T47D (cell line): ENCODE data around the gene KRT80.

Source experiments
- DNase-seq, 2 experiments: peaks; one replicate each; pipeline versions ENCODE4 v3.0.0 to v3.0.0-alpha.2; 2011 to 2012; ENCODE audit warnings: low read depth in 1 of 2, low spot score in 1 of 2
- JUND ChIP-seq: IDR thresholded peaks from 2 replicates; pipeline ENCODE4 v1.6.1; 2012; ENCODE audit warnings: low read depth
- in situ Hi-C: cut with HindIII; loops from 2 replicates; pipeline ENCODE4 v1.10.0; 2016; ENCODE audit warnings: low sequenced_read_pairs, low pct_unique_long_range_greater_than_20kb

The KRT80 gene

GRCh38 chr12:52212701-52213563 is 21.1 kb upstream of the KRT80 start:
- in situ Hi-C loops, result no loop called here
- DNase-seq, result no peak
- no peak for TF ChIP-seq JUND

DNA sequence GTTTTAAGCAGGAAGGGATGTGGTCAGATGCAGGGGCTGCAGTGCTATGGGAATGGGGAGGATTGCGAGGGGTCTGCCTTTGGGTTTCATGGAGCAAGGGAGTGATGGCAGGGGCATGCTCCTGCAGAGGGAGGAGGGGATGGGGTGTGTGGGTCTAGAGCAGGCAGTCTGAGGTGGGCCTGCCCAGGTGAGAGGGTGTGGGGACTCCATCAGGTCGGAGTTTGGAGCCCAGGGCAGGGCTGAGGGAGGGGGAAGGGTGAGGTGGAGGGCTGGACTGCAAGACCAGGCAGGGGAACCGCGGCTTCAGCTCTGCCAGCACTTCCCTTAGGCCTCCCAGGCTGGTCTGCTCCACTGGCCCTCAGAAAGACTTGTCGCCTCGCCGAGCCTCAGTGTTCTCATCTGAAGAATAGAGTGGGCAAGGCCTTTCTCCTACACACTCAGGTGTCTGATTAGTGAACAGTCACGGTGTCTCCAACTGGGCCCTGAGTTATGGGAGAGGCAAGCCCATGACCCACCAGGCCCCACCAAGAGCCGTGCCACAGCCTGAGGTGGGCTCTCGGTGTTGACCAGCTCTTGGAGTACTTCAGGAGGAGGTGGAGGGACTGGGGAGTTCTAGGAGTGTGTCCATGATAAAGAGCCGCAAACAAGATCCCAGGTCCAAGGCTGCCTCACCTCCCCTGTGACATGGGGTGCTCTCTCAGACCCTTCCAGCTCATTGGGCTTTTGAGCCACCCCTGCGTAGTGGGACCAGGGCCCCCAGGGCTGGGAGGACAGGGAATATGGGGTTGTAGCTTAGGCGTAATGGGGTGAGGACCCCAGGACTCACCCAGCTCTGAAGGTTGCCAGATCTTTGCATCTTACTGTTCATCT is 20.1 kb upstream of the KRT80 start:
- DNase-seq, result no peak
- in situ Hi-C loops, result no loop called here
- no peak for TF ChIP-seq JUND

DNA sequence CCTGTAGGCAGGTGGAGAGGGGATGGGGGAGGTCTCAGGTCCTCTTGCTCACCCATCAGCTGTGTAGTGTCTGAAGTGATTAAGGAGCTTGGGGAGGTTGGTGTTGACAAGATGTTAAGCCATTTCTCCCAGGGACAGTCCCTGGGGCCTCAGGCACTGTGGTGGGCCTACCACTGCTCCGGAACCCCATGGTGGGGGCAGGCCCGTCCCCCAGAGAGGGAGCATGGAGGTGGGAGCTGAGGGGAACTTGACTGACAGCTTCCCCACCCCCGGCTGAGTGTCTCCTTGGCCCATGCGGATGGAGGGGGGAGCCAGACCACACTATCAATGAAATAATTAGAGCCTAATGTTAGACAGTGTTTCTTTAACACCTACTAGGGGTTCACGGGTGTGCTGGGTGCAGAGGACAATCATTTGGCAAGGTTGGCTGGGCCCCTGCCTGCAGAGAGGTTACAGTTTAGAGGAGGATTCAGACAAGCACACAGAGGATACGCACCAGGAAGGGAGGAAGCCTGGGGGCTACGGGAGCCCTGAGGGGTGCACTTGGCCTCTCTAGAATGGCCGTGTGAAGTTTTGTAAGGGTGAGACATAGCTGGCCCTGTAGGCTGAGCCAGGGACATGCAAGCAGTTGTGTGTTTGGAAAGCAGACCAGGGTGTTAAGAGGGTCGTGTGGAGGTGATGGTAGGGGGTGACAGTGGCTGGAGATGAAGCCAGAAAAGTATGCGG is 19.3 kb upstream of the KRT80 start:
- TF ChIP-seq JUND, result no peak
- in situ Hi-C loops, result no loop called here
- no peak for DNase-seq

DNA sequence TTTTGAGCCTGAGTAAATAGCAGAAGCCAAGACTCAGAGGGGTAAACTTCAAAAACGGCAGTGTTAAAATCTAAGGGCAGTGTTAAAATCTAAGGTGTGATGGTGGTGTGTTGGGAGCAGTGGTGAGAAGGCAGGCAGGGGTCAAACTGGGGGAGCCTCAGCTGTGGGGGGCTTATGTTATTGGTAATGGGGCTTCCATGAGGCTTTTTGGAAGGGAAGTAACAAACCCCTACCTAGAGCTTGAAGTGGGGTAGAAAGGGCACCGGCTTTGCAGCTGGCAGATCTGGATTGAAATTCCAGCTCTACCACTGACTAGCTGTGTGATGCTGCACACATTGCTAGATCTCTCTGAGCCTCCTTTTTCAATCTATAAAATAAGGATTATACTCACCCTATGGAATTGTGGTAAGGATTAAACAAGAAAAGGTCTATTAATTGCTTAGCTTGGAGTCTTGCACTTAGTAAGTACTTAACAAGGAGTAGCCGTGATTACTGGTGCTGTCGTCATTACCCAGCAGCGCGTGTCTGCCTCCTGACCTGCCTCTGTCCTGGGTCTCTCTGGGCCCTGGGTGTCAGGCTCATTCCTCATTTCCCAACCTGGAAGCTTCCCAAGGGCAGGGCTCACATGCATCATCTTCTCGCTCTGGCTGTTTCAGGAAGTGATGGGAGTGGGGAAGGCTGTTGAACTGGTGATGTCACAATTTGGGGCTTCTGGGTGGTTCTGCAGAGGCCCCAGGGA is 18.5 kb upstream of the KRT80 start:
- no peak for DNase-seq
- in situ Hi-C loops, result no loop called here
- TF ChIP-seq JUND, result no peak

GRCh38 chr12:52209321-52209720 is 17.5 kb upstream of the KRT80 start:
- in situ Hi-C loops, result no loop called here
- DNase-seq, result no peak
- no peak for TF ChIP-seq JUND

DNA sequence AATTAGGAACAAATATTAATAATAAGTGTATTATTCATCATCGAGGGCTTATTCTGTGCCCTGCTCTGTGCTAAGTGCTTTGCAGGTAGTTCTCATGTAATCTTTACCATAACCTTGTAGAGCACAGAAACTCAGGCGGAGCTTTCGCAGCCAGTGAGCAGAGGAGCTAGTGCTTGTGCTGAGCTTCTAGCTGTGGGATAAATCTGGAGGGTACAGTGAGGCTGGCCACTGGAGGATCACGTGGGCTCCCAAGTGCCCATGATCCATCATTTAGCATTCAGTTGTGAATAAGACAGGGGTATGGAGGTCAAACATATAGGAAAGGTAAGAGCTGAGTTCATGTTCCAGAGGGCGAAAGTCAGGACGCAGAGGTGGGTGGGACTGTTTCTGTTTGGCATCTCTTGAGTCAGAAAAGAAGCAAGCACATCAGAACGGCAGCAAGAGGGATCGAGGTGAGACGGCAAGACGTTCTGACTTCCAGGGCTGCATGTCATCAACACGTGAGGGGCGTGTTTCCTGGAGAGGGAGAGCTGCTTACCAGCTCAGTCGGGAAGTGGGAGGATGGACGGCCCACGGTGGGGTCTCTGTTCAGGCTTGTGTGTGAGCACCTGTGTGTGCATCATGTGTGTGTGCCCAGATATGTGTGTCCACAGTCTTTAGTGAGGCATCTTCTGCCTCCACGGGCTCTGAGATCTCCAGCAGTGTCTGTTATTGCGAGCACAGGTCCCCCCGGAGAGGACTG is 16.8 kb upstream of the KRT80 start:
- DNase-seq, result no peak
- in situ Hi-C loops, result no loop called here
- no peak for TF ChIP-seq JUND

- in situ Hi-C loops, result no loop called here
- TF ChIP-seq JUND, result no peak
- no peak for DNase-seq
Measured at GRCh38 chr12:52207895-52208294, 16.1 kb upstream of the KRT80 start.

GRCh38 chr12:52207106-52207505 is 15.3 kb upstream of the KRT80 start:
- DNase-seq, result no peak
- TF ChIP-seq JUND, result no peak
- in situ Hi-C loops, result no loop called here

- no peak for TF ChIP-seq JUND
- no peak for DNase-seq
- in situ Hi-C loops, result no loop called here
Measured at GRCh38 chr12:52206304-52207040, 14.7 kb upstream of the KRT80 start.

DNA sequence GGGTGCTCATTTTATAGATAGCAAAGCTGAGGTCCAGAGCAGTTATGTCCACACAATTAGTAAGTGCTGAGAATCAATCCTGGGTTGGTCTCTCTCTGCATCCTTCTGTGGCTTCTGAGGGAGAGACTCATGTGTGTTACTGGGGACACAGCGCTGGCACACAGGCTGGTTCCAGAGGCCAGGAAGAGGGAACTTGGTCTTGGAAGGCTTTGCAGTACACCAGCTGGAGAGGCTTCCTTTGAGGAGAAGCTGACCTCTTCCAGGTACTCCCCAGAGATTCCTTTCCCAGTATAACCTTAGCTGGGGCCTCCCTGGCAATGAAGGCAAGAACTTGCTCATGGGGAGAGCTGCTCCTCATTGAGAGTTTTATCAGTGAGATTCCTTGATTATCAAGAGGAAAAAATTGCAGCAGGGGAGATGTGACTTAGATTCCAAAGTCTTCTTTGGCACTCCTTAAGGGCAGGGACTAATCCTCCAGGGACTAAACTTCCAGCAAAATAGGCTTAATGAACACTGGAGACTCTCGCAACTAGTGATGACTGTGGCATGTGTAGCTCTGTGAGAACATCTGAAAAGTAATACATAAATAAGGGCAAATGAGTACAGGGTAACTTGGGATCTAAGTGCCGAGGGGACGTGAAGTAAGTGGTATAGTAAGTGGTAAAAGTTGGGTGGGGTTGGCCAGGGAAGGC is 13.9 kb upstream of the KRT80 start:
- DNase-seq, result no peak
- TF ChIP-seq JUND, result no peak
- in situ Hi-C loops, result no loop called here
